ENCODE measurements around the gene RASA3. TPM values are rescaled to one million over a fixed set of nuclear protein-coding genes. Genes with fewer than 3 reads are reported as not detected.
A peak's percentile ranks its signal among the peaks of the same experiment; 100 is the strongest.

Gene RASA3
- total RNA-seq, 1 donor from 2014 or later = 25.3 TPM

GRCh38 chr13:114009590-114010400 is 122.6 kb downstream of the RASA3 start:
- no peak for DNase-seq (ENCODE audit: low spot score)

GRCh38 chr13:114008964-114009589 is 123.3 kb downstream of the RASA3 start:
- DNase-seq (ENCODE audit: low spot score) = no peak

GRCh38 chr13:114007566-114007965 is 124.9 kb downstream of the RASA3 start:
- DNase-seq (ENCODE audit: low spot score) = no peak

- no peak for DNase-seq (ENCODE audit: low spot score)
Observed at GRCh38 chr13:114005206-114005724, 127.2 kb downstream of the RASA3 start.

- peak; percentile 44 for DNase-seq (ENCODE audit: low spot score)
Observed at GRCh38 chr13:114004420-114005205, 127.8 kb downstream of the RASA3 start.

- no peak for DNase-seq (ENCODE audit: low spot score)
Observed at GRCh38 chr13:114002771-114003321, 129.6 kb downstream of the RASA3 start.

- peak; percentile 16 for DNase-seq (ENCODE audit: low spot score)
Observed at GRCh38 chr13:114002009-114002544, 130.3 kb downstream of the RASA3 start.

GRCh38 chr13:114001331-114002008 is 131.0 kb downstream of the RASA3 start:
- no peak for DNase-seq (ENCODE audit: low spot score)

- no peak for DNase-seq (ENCODE audit: low spot score)
Observed at GRCh38 chr13:114000151-114001040, 132.0 kb downstream of the RASA3 start.

- DNase-seq (ENCODE audit: low spot score) = no peak
Observed at GRCh38 chr13:113999618-113999910, 132.9 kb downstream of the RASA3 start.

GRCh38 chr13:113998781-113999617 is 133.4 kb downstream of the RASA3 start:
- DNase-seq (ENCODE audit: low spot score) = no peak

- DNase-seq (ENCODE audit: low spot score) = peak; percentile 43
Observed at GRCh38 chr13:113997845-113998751, 134.3 kb downstream of the RASA3 start.

- DNase-seq (ENCODE audit: low spot score) = no peak
Observed at GRCh38 chr13:113996912-113997745, 135.3 kb downstream of the RASA3 start.

GRCh38 chr13:113996081-113996911 is 136.1 kb downstream of the RASA3 start:
- DNase-seq (ENCODE audit: low spot score) = no peak

GRCh38 chr13:113995051-113995601 is 137.3 kb downstream of the RASA3 start:
- no peak for DNase-seq (ENCODE audit: low spot score)

All from umbilical cord (tissue), 2 donors.